HL-60/S4 treated with phorbol 12-myristate 13-acetate at 8.2 ng/mL for 4 days and 3 days (cell line): Measurements from ENCODE around the gene GPR150.

Experiments used
- in situ Hi-C: fragments of 300-500 bp; cut with MboI; formaldehyde crosslinking; loops from 2 replicates; pipeline ENCODE4 v1.15.0; 2022; ENCODE audit warnings: low sequenced_read_pairs

The GPR150 gene

DNA sequence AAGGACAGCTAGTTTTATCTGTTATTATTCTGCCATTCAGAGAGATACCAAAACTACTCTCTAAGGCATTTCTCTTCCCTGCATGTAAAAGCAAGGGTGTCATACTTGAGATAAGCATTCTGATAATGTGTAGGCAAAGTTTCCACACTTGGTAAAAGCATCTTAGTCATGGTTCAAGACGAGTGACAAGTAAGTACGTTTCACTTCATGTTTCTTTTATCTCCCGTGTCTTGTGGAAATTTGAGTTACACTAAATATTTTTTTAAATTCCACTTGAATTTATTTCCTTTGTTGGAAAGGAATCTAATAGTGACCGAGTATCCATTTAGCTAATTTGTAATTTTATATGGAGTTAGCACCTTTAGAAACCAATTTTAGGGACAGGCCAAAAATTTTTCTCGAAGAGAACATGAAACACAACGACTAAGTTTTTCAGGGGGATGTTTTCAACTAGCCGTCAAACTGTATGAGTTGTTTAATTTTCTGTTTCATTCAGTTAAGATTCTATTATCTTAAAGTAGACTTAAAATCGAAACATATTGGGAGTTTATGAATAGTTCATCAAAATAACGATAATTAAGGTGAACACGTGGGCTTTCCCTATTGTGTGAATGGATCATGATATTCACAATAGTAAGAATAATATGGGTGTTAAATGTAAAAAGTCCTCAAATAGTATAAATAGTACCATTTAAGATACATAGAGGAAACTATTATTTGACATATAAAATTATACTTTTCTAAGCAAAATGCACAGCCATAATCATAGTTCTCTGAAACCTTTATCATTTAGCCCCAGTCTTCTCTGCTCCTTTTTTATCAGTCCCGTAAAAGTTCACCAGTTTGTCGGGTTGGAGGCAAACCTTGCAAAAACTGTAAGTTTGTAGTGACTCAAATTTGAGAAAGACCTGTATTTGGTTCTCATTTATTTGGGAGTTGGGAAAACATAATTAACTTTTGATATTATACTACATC, 28.3 kb downstream of the GPR150 start:
- in situ Hi-C loops: no loop called here

DNA sequence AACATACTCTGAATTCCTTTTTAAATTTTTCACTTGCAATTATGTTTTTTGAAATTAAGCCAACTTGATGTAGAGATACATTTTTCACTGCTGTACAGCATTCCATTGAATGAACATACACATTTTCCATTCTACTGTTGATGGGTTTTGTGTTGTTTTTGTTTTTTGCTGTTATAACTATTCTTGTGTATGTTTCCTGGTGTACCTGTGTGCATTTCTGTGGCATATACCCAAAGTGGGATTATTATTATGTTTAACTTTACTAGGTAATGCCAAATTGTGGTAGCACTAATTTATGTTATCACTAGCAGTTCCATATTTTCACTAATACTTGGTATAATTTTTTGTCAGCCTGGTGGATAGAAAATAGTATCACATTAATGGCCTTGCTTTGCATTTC, 29.4 kb downstream of the GPR150 start:
- in situ Hi-C loops: no loop called here

DNA sequence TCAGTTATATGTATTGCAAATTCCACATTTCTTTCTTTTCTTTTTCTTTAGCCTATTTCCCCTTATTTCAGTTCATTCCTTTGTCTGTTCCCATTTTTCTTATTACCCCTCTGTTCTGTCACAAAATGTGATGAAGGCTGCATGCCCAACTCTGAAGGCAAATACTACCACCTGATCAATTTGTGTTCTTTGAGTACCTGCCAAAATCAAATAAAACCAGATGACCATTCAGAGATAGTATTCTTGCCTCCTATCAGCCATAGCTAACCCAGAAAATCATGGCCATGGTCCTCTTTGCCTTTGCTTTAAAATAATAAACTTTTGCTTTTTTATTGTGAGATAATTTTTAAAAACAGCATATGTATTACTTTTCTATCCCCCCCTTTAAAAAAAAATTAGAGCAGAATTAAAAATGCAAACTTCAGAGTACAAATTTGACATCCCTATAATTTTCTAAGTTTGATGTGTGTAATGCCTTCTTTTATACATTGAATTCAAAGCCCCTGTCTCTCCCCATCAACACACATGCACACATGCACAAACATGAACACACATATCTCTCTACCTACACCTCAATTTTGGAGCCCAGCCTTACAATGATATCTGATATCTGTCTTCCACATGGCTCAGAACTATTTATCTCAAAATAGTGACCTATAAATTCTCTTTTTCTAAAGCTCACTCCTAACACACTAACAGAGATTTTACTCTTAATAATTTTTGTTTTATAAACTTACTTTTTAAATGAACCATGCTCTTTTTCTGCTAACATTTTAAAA, 30.1 kb downstream of the GPR150 start:
- in situ Hi-C loops: loop anchor here (25.0 kb wide), 1 partner anchor 187 kb away; no protein-coding TSS in a partner anchor

DNA sequence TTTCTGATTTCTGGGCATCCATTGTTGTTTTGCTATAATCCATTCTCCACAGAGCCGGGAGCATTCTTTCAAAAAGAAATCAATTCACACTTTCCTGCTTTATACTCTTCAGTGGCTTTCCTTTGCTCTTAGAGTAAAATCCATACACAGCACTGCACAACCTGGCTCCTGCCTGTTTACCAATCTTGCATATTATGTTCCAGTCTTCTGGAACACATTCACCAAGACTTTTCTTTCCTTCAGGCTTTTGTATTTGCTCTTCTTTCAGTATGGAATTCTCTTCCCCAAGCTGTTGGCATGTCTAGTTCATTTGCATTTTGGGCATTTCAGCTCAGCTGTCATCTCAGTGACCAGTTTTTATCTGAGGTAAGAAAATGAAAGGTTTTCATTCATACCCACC, 33.0 kb downstream of the GPR150 start:
- in situ Hi-C loops: loop anchor here (25.0 kb wide), 1 partner anchor 184 kb away; no protein-coding TSS in a partner anchor

DNA sequence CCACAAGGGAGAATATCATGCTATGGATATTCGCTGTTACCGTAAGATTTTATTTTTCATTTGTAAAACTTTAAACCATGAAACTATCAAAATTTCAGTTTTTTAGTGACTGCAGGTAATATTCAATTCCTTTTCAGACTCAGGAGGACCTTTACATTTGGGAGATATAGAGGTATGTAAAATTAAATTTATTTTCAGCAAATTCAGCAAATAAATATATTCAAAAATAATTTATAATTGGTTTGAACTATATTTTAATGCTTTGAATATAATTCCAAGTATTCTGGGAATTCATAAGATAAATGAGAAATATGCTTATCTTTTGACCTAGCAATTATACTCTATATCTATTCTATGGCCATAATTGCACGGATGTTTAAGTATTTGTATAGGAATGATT, 34.3 kb downstream of the GPR150 start:
- in situ Hi-C loops: loop anchor here (25.0 kb wide), 1 partner anchor 183 kb away; no protein-coding TSS in a partner anchor

DNA sequence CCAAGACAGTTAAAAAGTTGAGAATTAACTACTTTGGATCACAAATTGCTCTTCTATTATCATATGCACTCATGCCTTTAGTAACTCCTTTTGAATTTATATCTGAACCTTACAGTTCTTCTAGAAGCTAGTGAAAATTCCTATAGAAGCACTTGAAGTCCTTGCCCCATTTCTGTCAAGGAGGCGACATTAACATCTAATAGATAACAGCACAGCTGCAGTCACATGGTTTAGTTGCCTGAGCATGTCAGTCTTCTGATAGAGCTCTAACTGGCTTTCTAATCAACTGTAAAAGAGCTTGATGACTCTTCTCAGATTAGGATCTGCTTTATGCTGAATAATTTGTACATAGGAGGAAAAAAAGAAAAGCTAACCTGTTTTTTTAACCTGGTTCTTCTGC, 35.7 kb downstream of the GPR150 start:
- in situ Hi-C loops: loop anchor here (25.0 kb wide), 1 partner anchor 182 kb away; no protein-coding TSS in a partner anchor

DNA sequence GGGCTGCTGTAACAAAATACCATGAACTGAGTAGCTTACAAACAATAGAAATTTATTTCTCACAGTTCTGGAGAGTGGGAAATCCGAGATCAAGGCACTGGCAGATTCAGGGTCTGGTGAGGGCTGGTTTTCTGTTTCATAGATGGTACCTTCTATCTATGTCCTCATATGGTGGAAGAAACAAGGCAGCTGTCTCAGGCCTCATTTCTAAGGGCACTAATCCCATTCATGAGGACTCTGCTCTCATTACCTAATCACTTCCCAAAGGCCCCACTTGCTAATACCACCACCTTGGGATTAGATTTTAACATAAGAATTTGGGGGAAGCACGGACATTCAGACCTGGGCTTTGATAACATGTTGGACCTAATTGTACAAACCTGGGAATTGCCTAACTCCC, 40.2 kb downstream of the GPR150 start:
- in situ Hi-C loops: loop anchor here (25.0 kb wide), 1 partner anchor 177 kb away; no protein-coding TSS in a partner anchor

DNA sequence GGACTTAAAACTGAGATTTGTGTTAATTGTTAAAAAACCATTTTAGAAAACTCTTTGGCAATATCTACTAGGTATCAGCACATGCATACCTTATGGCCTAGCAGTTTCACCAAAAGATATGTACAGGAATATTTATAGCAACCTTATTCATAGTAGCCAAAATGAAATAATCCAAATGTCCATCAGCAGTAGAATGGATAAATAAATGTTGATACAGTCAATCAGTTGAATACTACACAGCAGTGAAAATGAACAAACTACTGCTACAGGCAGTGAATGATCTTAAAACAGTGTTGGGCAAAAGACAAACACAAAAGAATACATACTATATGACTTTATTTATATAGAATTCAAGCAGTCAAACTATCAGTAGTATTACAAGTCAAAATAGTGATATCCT, 43.1 kb downstream of the GPR150 start:
- in situ Hi-C loops: loop anchor here (25.0 kb wide), 1 partner anchor 174 kb away; no protein-coding TSS in a partner anchor

DNA sequence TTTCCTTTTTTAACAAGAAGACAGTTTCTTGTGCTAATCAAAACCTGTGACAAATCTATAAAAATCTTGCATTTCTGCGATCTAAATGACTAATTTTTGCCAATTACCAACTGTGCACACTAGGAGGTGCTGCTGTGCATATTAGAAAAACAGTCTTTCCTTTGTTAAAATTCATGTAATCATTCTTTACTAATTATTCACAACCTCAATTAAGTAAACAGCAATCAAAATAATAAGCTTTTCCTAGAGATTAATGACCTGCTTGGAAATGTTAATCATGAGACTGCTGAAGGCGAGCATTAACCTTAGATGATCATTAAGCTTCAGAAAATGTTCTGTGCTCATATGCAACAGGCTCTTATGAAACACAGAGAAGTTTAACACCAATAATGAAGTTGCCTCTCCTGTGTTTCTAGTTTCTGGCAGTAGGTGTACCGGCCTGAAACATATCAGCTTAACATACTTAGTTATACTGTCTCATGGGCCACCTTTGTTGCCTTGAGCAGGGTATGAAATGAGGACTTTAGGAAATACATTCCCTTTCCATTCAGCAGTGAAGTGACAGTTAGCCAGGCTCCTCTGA, 44.4 kb downstream of the GPR150 start:
- in situ Hi-C loops: loop anchor here (25.0 kb wide), 1 partner anchor 173 kb away; no protein-coding TSS in a partner anchor

DNA sequence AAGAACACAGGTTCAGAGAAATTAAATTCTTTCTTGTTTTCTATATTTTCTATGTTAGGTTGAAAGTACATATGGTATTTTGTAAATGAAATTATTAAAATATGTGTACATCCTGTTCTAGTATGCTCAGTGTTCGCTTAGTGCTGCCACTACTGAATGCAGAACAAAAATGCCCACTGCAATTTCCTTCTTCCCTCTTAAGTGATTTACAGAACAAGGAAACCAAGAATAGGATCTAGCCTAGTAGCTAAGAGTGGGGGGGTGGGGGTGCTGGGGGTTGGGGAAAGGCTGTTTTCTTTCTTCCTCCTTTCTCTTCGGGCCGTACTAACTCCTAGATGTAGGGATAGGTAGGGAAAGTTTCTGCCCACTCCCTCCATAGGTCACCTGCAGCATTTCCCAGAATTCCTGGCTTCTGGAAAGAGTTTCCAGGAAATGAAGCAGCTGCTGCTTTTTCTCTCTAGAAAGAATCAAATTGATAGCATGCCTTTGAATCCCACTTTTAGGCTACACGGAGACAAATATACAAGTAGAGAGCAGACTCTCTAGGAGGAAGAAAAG, 47.3 kb downstream of the GPR150 start:
- in situ Hi-C loops: loop anchor here (25.0 kb wide), 1 partner anchor 170 kb away; no protein-coding TSS in a partner anchor

DNA sequence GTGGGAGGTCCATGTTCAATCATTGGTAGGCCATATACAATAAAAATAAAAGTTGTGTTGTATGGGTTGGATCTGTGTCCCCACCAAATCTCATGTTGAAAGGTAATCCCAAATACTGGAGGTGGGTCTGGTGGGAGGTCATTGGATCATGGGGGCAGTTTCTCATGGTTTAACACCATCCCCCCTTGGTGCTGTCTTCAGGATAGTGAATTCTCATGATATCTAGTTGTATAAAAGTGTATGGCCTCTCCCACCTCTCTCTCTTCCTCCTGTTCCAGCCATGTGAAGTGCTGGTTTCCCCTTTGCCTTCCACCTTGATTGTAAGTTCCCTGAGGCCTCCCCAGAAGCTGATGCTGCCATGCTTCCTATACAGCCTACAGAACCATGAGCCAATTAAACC, 47.8 kb downstream of the GPR150 start:
- in situ Hi-C loops: loop anchor here (25.0 kb wide), 1 partner anchor 170 kb away; no protein-coding TSS in a partner anchor

DNA sequence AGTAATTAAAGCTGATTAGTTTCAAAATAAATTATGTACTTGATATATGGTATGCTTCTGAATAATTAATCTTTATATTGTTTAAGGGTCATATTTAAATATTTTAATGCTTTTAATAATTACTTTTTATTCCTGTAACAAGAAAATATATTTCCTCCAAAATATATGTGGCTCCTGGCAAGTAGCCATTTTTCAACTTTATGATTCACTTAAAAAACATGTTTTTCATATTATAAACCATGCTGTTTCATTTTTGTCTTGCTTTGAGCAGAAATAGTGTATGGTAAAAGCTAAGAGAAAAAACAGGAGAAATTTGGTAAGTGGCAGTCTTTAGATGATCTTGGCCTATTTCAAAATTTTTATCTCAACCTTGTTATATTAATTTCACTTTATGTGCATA, 48.3 kb downstream of the GPR150 start:
- in situ Hi-C loops: loop anchor here (25.0 kb wide), 1 partner anchor 169 kb away; no protein-coding TSS in a partner anchor

DNA sequence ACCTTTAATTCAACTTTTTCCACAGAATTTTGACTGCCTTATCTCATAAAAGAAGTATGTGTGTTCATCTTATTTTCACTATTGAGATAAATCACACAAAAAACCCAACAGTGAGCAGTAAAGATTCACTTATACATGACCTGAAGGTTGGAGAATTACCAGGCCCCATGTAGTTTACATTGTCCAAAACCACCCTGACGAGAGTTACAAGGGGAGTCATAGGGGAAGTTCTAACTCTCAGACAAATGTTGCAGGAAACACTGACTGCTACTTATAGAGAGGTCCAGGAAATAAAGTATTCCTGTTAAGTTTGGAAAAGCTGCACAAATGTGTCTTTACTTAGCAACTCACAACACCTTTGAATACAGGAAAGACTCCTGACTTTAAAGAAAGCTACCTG, 48.8 kb downstream of the GPR150 start:
- in situ Hi-C loops: loop anchor here (25.0 kb wide), 1 partner anchor 169 kb away; no protein-coding TSS in a partner anchor

DNA sequence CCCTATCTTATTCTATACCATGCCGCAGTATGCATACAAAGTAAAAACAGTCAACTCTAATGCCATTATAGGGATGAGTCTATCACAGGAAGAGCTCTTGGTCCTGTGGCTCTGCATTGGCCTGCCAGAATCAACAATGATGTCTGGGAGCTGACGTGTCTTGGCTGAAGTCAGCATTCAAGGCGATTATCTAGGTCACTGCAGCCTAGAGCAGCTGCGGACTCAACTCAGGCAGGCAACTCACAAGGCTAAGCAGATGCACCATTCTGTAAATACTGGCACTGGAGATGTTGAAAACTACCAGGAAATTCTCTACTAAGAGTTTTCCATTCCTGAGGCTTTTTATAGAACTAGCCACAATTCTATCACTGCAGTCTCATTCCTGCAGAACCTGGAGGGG, 49.7 kb downstream of the GPR150 start:
- in situ Hi-C loops: loop anchor here (25.0 kb wide), 1 partner anchor 168 kb away; no protein-coding TSS in a partner anchor

DNA sequence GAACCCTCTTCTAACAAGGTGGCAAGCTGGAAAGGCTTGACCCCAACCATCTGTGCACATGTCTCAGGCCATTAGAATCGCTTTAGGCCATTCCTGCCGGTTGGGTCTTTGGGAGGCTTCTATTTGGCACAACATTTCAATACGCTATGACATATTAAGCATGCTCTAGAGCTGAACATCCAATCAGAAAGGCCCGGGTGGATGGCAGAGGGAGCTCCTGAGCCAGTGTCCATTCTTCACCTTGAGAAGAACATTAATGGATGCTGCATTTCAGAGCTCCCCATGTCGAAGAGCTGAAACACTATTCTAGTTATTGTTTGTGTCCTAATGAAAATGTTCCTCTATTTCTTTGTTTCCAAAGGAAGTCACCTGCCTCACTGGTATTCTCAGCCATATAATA, 50.1 kb downstream of the GPR150 start:
- in situ Hi-C loops: loop anchor here (25.0 kb wide), 1 partner anchor 167 kb away; no protein-coding TSS in a partner anchor

DNA sequence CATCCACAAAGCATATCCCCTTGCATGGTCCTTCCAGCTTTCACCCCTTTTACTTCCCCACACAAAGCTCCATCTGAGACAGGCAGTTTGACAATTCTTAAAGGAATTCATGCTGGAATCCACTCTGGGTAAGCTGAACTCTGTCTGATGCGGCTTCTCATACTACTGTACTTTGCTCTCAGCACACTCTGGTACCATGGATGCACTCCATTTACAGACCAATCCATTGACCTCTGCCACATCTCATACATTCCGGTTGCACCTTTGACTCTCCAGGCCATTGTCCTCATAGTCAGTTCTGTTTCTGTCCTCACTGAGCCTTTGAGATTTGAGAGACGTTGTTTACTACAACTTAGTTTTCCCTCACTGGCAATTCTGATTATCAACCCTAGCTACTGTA, 50.7 kb downstream of the GPR150 start:
- in situ Hi-C loops: loop anchor here (25.0 kb wide), 1 partner anchor 167 kb away; no protein-coding TSS in a partner anchor
